Loucy (cell line): ENCODE measurements around the gene SUMF2.

Source experiments
- EZH2phosphoT487 ChIP-seq: fragments of 200-600 bp; IDR thresholded peaks from 2 replicates; pipeline ENCODE4 v1.6.1; 2018; ENCODE audit warnings: antibody characterized with exemption, mild to moderate bottlenecking, moderate library complexity, borderline replicate concordance
- TF ChIP-seq, protein P1 (sequence below): fragments of 200-600 bp; sonication (generic); conservative IDR thresholded peaks from 2 replicates; pipeline ENCODE4 v1.5.1; 2014; ENCODE audit warnings: mild to moderate bottlenecking, antibody characterized with exemption, low read length

DNA sequence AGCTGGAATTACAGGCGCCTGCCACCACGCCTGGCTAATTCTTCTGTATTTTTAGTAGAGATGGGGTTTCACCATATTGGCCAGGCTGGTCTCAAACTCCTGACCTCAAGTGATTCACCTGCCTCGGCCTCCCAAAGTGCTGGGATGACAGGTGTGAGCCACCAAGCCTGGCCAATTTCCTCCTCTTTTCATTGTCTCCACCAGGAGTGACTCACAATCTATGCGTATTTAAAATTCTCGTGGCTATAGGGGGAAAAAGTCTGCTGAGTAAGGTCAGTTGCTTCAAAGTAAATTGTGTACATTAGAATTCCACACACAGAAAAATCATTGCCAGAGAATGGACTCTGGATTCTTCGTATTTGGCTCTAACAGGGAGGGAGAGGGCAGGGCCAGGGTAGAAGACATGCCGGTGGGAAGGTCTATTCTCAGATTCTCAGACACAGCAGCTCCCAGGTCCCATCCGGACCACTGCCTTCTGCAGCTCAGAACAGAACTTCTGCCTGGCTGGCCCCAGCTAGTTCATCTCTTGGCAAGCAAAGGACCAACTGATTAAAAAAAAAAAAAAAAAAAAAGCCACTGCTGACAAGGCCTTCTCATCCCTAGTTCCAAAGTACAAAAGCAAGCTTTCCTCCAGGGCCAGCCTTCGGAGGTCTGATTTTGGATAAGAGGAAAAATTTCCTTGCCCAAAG is 35.0 kb upstream of the SUMF2 start:
- TF ChIP-seq, protein P1, sequence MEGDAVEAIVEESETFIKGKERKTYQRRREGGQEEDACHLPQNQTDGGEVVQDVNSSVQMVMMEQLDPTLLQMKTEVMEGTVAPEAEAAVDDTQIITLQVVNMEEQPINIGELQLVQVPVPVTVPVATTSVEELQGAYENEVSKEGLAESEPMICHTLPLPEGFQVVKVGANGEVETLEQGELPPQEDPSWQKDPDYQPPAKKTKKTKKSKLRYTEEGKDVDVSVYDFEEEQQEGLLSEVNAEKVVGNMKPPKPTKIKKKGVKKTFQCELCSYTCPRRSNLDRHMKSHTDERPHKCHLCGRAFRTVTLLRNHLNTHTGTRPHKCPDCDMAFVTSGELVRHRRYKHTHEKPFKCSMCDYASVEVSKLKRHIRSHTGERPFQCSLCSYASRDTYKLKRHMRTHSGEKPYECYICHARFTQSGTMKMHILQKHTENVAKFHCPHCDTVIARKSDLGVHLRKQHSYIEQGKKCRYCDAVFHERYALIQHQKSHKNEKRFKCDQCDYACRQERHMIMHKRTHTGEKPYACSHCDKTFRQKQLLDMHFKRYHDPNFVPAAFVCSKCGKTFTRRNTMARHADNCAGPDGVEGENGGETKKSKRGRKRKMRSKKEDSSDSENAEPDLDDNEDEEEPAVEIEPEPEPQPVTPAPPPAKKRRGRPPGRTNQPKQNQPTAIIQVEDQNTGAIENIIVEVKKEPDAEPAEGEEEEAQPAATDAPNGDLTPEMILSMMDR = no peak
- TF ChIP-seq EZH2phosphoT487 = no peak
